Heart left ventricle (tissue), 13 donors: ENCODE measurements around the gene RELA.

Experiments
- CTCF ChIP-seq, 12 donors: fragments of 200-600 bp; sonication (generic) in 4 of 12; IDR thresholded peaks; one replicate each; pipeline versions ENCODE4 v1.5.0 to v1.8.0; 2018 to 2022; ENCODE audit warnings: antibody characterized with exemption in 12 of 12, mild to moderate bottlenecking in 5 of 12
- POLR2A ChIP-seq, 2 donors: fragments of 450-650 bp; IDR thresholded peaks; one replicate each; pipeline ENCODE4 v1.6.1; 2017; ENCODE audit warnings: antibody characterized with exemption in 2 of 2, mild to moderate bottlenecking in 2 of 2, moderate library complexity in 2 of 2
- donor health status: ischemic (EF 13 %, LVEDD 7.1; RV severe dilation, severe dysfunction).
- donor health status: DM: no; HTN: yes; CAD: no.
- donor health status: DM: no; HTN: no; CAD: no.
- donor health status: ischemic (EF 25% LVEDD 6.9; RV normal size, moderate dysfunction).
- donor health status: ischemic (EF 25% LVEDD 5.7; RV mildly dilated, moderate dysfunction).
- donor health status: ischemic (EF 35%, LVEDD 5.7; RV mildly dilated, moderate dysfunction).
- donor health status: nonischemic (EF 11% LVEDD 7.7; RV severe dilation, severe dysfunction).
- donor health status: DM: yes; HTN: yes; CAD: no.
- donor health status: PGD.
- donor health status: ischemic (EF 29% LVEDD 5.4; RV normal size, mild dysfunction).
- donor health status: nonischemic (EF 23%, LVEDD 6.1; RV moderate dilation, normal function).

GRCh38 chr11:65698205-65698604, 35.5 kb upstream of the RELA start:
- TF ChIP-seq POLR2A (IDR thresholded peaks at IDR 0.05) (no peak), CTCF (IDR thresholded peaks at IDR 0.05) (no peak)
